ENCODE results near the gene SHANK2. TPM values are rescaled to one million over a fixed set of nuclear protein-coding genes. Genes with fewer than 3 reads are reported as not detected.
A peak's percentile ranks its signal among the peaks of the same experiment; 100 is the strongest.

The SHANK2 gene
- total and polyA plus RNA-seq, 7 donors, result 3.5 to 43.8 (median 8.0) TPM

GRCh38 chr11:71208011-71208774 lies 44.2 kb downstream of the SHANK2 start:
- TF ChIP-seq CTCF (IDR thresholded peaks at IDR 0.05) (no peak), POLR2AphosphoS5 (IDR thresholded peaks at IDR 0.05) (no peak), POLR2A (IDR thresholded peaks at IDR 0.05) (no peak), EP300 (IDR thresholded peaks at IDR 0.05) (no peak)

GRCh38 chr11:71207563-71207962 lies 44.8 kb downstream of the SHANK2 start:
- peaks cover 0 to 3% (median 0%) of the 10 kb centered on the region in 4 donors for H3K9me3 ChIP-seq
- DNase-seq, result peak; percentile 24
- no peaks in the 10 kb centered on the region for H3K36me3 ChIP-seq
- no peak overlapping the region for H3K27ac ChIP-seq
- no peaks in the 10 kb centered on the region for H3K27me3 ChIP-seq
- no peak for TF ChIP-seq EP300 (IDR thresholded peaks at IDR 0.05)
- no peak for TF ChIP-seq CTCF (IDR thresholded peaks at IDR 0.05)
- TF ChIP-seq POLR2A (IDR thresholded peaks at IDR 0.05), result no peak
- no peak for TF ChIP-seq POLR2AphosphoS5 (IDR thresholded peaks at IDR 0.05)
- 91 to 92% methylated on average over 7 of the region's 7 CpGs for WGBS, 2 donors
- intact Hi-C loops (cut with DNase I), result no loop called here
- no peak overlapping the region for H3K4me3 ChIP-seq
- peaks cover 0 to 16% (median 7%) of the 10 kb centered on the region in 4 donors for H3K4me1 ChIP-seq

More at GRCh38 chr11:71208011-71208774, 44.2 kb downstream of the SHANK2 start:
- Histone ChIP-seq H3K36me3 (no peaks in the 10 kb centered on the region), H3K4me3 (no peak overlapping the region), H3K9me3 (peaks cover 0 to 3% (median 0%) of the 10 kb centered on the region in 4 donors), H3K4me1 (peaks cover 0 to 22% (median 13%) of the 10 kb centered on the region in 4 donors), H3K27ac (no peak overlapping the region), H3K27me3 (no peaks in the 10 kb centered on the region)
- DNase-seq, result peak; percentile 37
- intact Hi-C loops (cut with DNase I), result no loop called here
- WGBS, 2 donors, result 87 to 89% methylated on average over 9 of the region's 9 CpGs

GRCh38 chr11:71206186-71206585 lies 46.2 kb downstream of the SHANK2 start:
- intact Hi-C loops (cut with DNase I), result no loop called here
- H3K36me3 ChIP-seq, result no peaks in the 10 kb centered on the region

GRCh38 chr11:71204748-71205664 lies 47.4 kb downstream of the SHANK2 start:
- Histone ChIP-seq H3K27ac (no peak overlapping the region), H3K27me3 (no peaks in the 10 kb centered on the region), H3K4me3 (no peak overlapping the region), H3K36me3 (no peaks in the 10 kb centered on the region), H3K9me3 (peaks cover 0 to 3% (median 0%) of the 10 kb centered on the region in 4 donors), H3K4me1 (peaks cover 0 to 14% (median 7%) of the 10 kb centered on the region in 4 donors)
- peak; percentile 57 for DNase-seq
- intact Hi-C loops (cut with DNase I), result no loop called here
- TF ChIP-seq EP300 (IDR thresholded peaks at IDR 0.05) (no peak), CTCF (IDR thresholded peaks at IDR 0.05) (no peak), POLR2A (IDR thresholded peaks at IDR 0.05) (no peak), POLR2AphosphoS5 (IDR thresholded peaks at IDR 0.05) (no peak)
- 87 to 88% methylated on average over 18 of the region's 18 CpGs for WGBS, 2 donors

More at GRCh38 chr11:71206186-71206585, 46.2 kb downstream of the SHANK2 start:
- Histone ChIP-seq H3K4me1 (peaks cover 0 to 14% (median 7%) of the 10 kb centered on the region in 4 donors), H3K4me3 (peak overlapping the region in 3 of 4 donors; percentile 3 to 33 (median 16)), H3K9me3 (peaks cover 0 to 3% (median 0%) of the 10 kb centered on the region in 4 donors), H3K27ac (no peak overlapping the region), H3K27me3 (no peaks in the 10 kb centered on the region)
- peak; percentile 81 for DNase-seq
- WGBS, 2 donors, result 26 to 54% methylated on average over 17 of the region's 17 CpGs
- TF ChIP-seq POLR2AphosphoS5 (IDR thresholded peaks at IDR 0.05) (peak in 1 of 4 donors; percentile 10), EP300 (IDR thresholded peaks at IDR 0.05) (no peak)

Measured in sigmoid colon (tissue), 7 donors.